GM21723 (cell line): Measurements from ENCODE around the gene LCN9.

Experiments used
- ATAC-seq: cut with Tn5 transposase; IDR thresholded peaks from one replicate; pipeline ENCODE4 v1.9.1; 2021; ENCODE audit warnings: mild to moderate bottlenecking, moderate library complexity; ENCODE audit not compliant: unreplicated experiment

The LCN9 gene

GRCh38 chr9:135716045-135716444 is 52.9 kb downstream of the LCN9 start:
- ATAC-seq: no peak
